Right lobe of liver (tissue), 6 donors: ENCODE measurements around the gene PRR35. TPM values are rescaled to one million over a fixed set of nuclear protein-coding genes. Genes with fewer than 3 reads are reported as not detected.

Experiments
- ATAC-seq, 4 donors: fragments of 200-7000 bp; cut with Tn5 transposase; one replicate each; pipeline ENCODE4 v1.9.1; 2020; ENCODE audit warnings: mild to moderate bottlenecking in 4 of 4, moderate library complexity in 4 of 4
- DNase-seq, 3 donors: peaks; one replicate each; pipeline ENCODE4 v3.0.0-alpha.2; 2020
- H3K27ac ChIP-seq, 3 donors: fragments of 200-600 bp; one replicate each; pipeline ENCODE4 v1.8.0; 2022
- H3K27me3 ChIP-seq, 2 donors: fragments of 200-600 bp; one replicate each; pipeline ENCODE4 v1.8.0; 2022
- H3K36me3 ChIP-seq, 4 donors: fragments of 200-600 bp; sonication (generic) in 1 of 4; one replicate each; pipeline versions ENCODE4 v1.5.1 to v1.8.0; 2017 to 2022; ENCODE audit warnings: control low read depth in 1 of 4
- H3K4me1 ChIP-seq, 4 donors: fragments of 200-600 bp; sonication (generic) in 1 of 4; one replicate each; pipeline versions ENCODE4 v1.5.1 to v1.8.0; 2017 to 2022; ENCODE audit warnings: control low read depth in 1 of 4
- H3K4me3 ChIP-seq, 3 donors: fragments of 200-600 bp; one replicate each; pipeline ENCODE4 v1.8.0; 2022
- H3K9me3 ChIP-seq, 4 donors: fragments of 200-600 bp; sonication (generic) in 1 of 4; one replicate each; pipeline versions ENCODE4 v1.5.1 to v1.8.0; 2017 to 2022; ENCODE audit warnings: control low read depth in 1 of 4
- CTCF ChIP-seq, 4 donors: fragments of 200-600 bp in 3 of 4; fragments of 450-650 bp in 1 of 4; IDR thresholded peaks; one replicate each; pipeline versions ENCODE4 v1.5.1 to v1.8.0; 2016 to 2022; ENCODE audit warnings: antibody characterized with exemption in 4 of 4, mild to moderate bottlenecking in 2 of 4
- POLR2A ChIP-seq: fragments of 450-650 bp; IDR thresholded peaks from one replicate; pipeline ENCODE4 v1.6.1; 2017; ENCODE audit warnings: antibody characterized with exemption, mild to moderate bottlenecking
- WGBS: methylation state at CpG from one replicate; pipeline ENCODE4 v1.1.6; 2018; ENCODE audit warnings: low coverage, low lambda C conversion rate; ENCODE audit not compliant: insufficient coverage; ENCODE audit errors: missing lambda C conversion rate; 5-methylcytosine and 5-hydroxymethylcytosine counted together
- intact Hi-C, 2 donors: fragments of 100-400 bp; cut with DNase I; formaldehyde crosslinking; loops; one replicate each; pipeline versions ENCODE4 v1.11.2 to v1.14.1; 2022
- total RNA-seq, 6 experiments: library from RNA; depleted of rRNA in 2 of 6; stranded (reverse); fragments of >200 nt in 2 of 6; fragmentation: NEBNext Ultra II Directional in 3 of 6; extraction: Animal tissue kit (Norgen Biotek cat#: 25700) in 3 of 6; gene quantifications; one replicate each; pipeline versions ENCODE4 v1.1.0 to v1.2.4, GENCODE V29; 2016 to 2023
- donor health status: DM: no; HTN: yes; CAD: no.
- donor health status: DM: no; HTN: no; CAD: no.
- donor health status: DM: no; HTN: no; CAD: no.
- donor health status: DM: no; HTN: yes; CAD: no.
- donor health status: DM: no; HTN: yes; CAD: no.

Gene PRR35
- total RNA-seq, 6 experiments from 2014 or later = not detected

GRCh38 chr16:554640-555365 lies 5.4 kb upstream of the PRR35 start:
- Histone ChIP-seq H3K4me1 (peaks cover 0 to 10% (median 0%) of the 10 kb centered on the region in 4 donors), H3K9me3 (no peaks in the 10 kb centered on the region), H3K27ac (no peak overlapping the region), H3K36me3 (peaks cover 0 to 10% (median 4%) of the 10 kb centered on the region in 4 donors), H3K4me3 (no peak overlapping the region), H3K27me3 (no peaks in the 10 kb centered on the region)
- intact Hi-C loops = no loop called here
- whole genome bisulfite sequencing = 85% methylated on average over 7 of the region's 54 CpGs
- no peak for TF ChIP-seq POLR2A
- TF ChIP-seq CTCF (IDR thresholded peaks at IDR 0.05) = no peak
- ATAC-seq (no peak), DNase-seq (no peak)

GRCh38 chr16:555528-556473 lies 4.4 kb upstream of the PRR35 start:
- peaks cover 0 to 10% (median 0%) of the 10 kb centered on the region in 4 donors for H3K4me1 ChIP-seq
- H3K9me3 ChIP-seq = no peaks in the 10 kb centered on the region
- 76% methylated on average over 14 of the region's 32 CpGs for WGBS
- peaks cover 0 to 10% (median 4%) of the 10 kb centered on the region in 4 donors for H3K36me3 ChIP-seq
- TF ChIP-seq POLR2A = no peak
- TF ChIP-seq CTCF (IDR thresholded peaks at IDR 0.05) = no peak
- DNase-seq (no peak), ATAC-seq (no peak)
- H3K27me3 ChIP-seq = no peaks in the 10 kb centered on the region
- no peak overlapping the region for H3K27ac ChIP-seq
- no peak overlapping the region for H3K4me3 ChIP-seq
- intact Hi-C loops = no loop called here

- Histone ChIP-seq H3K36me3 (peaks cover 0 to 8% (median 4%) of the 10 kb centered on the region in 4 donors), H3K27me3 (no peaks in the 10 kb centered on the region), H3K4me1 (peaks cover 0 to 10% (median 0%) of the 10 kb centered on the region in 4 donors), H3K27ac (no peak overlapping the region), H3K9me3 (no peaks in the 10 kb centered on the region), H3K4me3 (no peak overlapping the region)
- no CpG with 5 or more reads among the region's 32 CpGs for WGBS
- DNase-seq = no peak
- intact Hi-C loops = no loop called here
- TF ChIP-seq CTCF (IDR thresholded peaks at IDR 0.05) = no peak
- TF ChIP-seq POLR2A = no peak
- no peak for ATAC-seq
Observed at GRCh38 chr16:556474-557173, 3.6 kb upstream of the PRR35 start.

- intact Hi-C loops = no loop called here
- no peak for DNase-seq
- no peak overlapping the region for H3K4me3 ChIP-seq
Observed at GRCh38 chr16:557463-558297, 2.5 kb upstream of the PRR35 start.

More at GRCh38 chr16:557463-558297, 2.5 kb upstream of the PRR35 start:
- Histone ChIP-seq H3K27me3 (no peaks in the 10 kb centered on the region), H3K36me3 (no peaks in the 10 kb centered on the region), H3K27ac (no peak overlapping the region), H3K4me1 (peaks cover 0 to 10% (median 0%) of the 10 kb centered on the region in 4 donors), H3K9me3 (no peaks in the 10 kb centered on the region)
- no peak for TF ChIP-seq POLR2A
- TF ChIP-seq CTCF (IDR thresholded peaks at IDR 0.05) = no peak
- ATAC-seq = no peak
- WGBS = no CpG with 5 or more reads among the region's 23 CpGs
